Mucosa of descending colon (tissue), 3 donors: ENCODE data around the gene WWP2. TPM values are rescaled to one million over a fixed set of nuclear protein-coding genes. Genes with fewer than 3 reads are reported as not detected.

Experiments used
- ATAC-seq: fragments of 200-7000 bp; cut with Tn5 transposase; one replicate; pipeline ENCODE4 v1.9.1; 2020; ENCODE audit warnings: mild to moderate bottlenecking, moderate library complexity
- DNase-seq, 3 donors: peaks; one replicate each; pipeline ENCODE4 v3.0.0-alpha.2; 2020
- H3K36me3 ChIP-seq: fragments of 200-600 bp; one replicate; pipeline ENCODE4 v1.8.0; 2021; ENCODE audit warnings: low read depth, mild to moderate bottlenecking
- H3K4me1 ChIP-seq: fragments of 200-600 bp; one replicate; pipeline ENCODE4 v1.8.0; 2021; ENCODE audit warnings: low read depth, mild to moderate bottlenecking
- H3K4me3 ChIP-seq: fragments of 200-600 bp; one replicate; pipeline ENCODE4 v1.8.0; 2021; ENCODE audit warnings: mild to moderate bottlenecking
- H3K9me3 ChIP-seq: fragments of 200-600 bp; one replicate; pipeline ENCODE4 v1.8.0; 2021; ENCODE audit warnings: mild to moderate bottlenecking
- CTCF ChIP-seq: fragments of 200-600 bp; IDR thresholded peaks from one replicate; pipeline ENCODE4 v1.8.0; 2022; ENCODE audit warnings: antibody characterized with exemption, mild to moderate bottlenecking
- intact Hi-C, 2 donors: fragments of 100-400 bp; cut with DNase I in 1 of 2; cut with micrococcal nuclease in 1 of 2; formaldehyde crosslinking; loops; one replicate each; pipeline versions ENCODE4 v1.11.0 to v1.11.1; 2022; cut with DNase I, micrococcal nuclease
- total RNA-seq, 3 donors: library from RNA; stranded (reverse); fragmentation: NEBNext Ultra II Directional in 2 of 3; extraction: Animal tissue kit (Norgen Biotek cat#: 25700) in 2 of 3; gene quantifications; one replicate each; pipeline versions ENCODE4 v1.2.1 to v1.2.4, GENCODE V29; 2021 to 2023
- donor health status: DM: no; HTN: no; CAD: no; lungs with moderate emphysema.
- donor health status: DM: no; HTN: no; CAD: no.
- donor health status: DM: no; HTN: yes; CAD: no.

Gene WWP2
- total RNA-seq, 3 donors from 2014 or later, result 70.2 to 110 (median 94.2) TPM

GRCh38 chr16:69906838-69907401, 144.8 kb downstream of the WWP2 start:
- TF ChIP-seq CTCF, result no peak
- H3K9me3 ChIP-seq, result no peaks in the 10 kb centered on the region
- ATAC-seq (no peak), DNase-seq (no peak)
- H3K4me1 ChIP-seq, result no peaks in the 10 kb centered on the region
- no peaks in the 10 kb centered on the region for H3K36me3 ChIP-seq
- intact Hi-C loops, result no loop called here
- no peak overlapping the region for H3K4me3 ChIP-seq

GRCh38 chr16:69909043-69909442, 146.9 kb downstream of the WWP2 start:
- Histone ChIP-seq H3K4me1 (no peaks in the 10 kb centered on the region), H3K36me3 (no peaks in the 10 kb centered on the region), H3K4me3 (no peak overlapping the region), H3K9me3 (no peaks in the 10 kb centered on the region)
- DNase-seq, result no peak
- intact Hi-C loops, result no loop called here
- no peak for ATAC-seq
- TF ChIP-seq CTCF, result no peak

DNA sequence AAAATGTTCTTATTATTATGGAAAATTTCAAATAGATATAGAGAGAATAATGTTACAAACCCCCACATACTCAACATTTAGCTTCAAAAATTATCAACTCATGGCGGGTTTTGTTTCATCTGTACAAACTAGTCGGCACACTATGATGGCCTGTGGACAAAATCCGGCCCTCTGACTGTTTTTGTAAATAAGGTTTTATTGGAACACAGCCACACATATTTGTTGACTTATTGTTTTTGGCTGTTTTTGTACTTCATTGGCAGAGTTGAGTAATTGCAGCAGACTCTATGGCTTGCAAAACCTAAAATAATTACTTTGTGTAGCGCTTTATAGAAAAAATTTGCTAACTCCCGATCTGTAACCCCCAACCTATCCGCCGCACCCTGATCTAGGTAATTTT, 147.6 kb downstream of the WWP2 start:
- DNase-seq (no peak), ATAC-seq (no peak)
- TF ChIP-seq CTCF, result no peak
- H3K36me3 ChIP-seq, result no peaks in the 10 kb centered on the region
- H3K4me1 ChIP-seq, result no peaks in the 10 kb centered on the region
- intact Hi-C loops, result no loop called here
- H3K9me3 ChIP-seq, result no peaks in the 10 kb centered on the region
- H3K4me3 ChIP-seq, result no peak overlapping the region

DNA sequence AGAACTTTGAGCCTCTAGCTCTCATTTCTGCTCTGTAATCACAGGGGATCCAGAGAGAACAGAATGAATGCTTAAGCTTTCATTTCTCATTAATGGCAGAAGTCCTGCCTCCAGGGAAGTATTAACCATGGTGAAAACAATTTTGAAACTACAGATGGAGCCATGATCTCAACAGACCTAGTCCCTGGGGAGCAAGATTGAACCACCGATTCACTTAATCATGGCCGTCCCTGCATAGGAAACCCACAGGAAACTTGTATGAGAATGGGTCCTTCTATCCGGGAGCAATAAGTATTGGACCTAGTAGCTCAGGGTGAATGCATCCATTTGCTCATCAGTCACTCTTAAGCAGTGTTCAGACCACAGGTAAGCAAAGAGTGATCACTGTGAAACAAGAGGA, 148.8 kb downstream of the WWP2 start:
- intact Hi-C loops, result no loop called here
- no peaks in the 10 kb centered on the region for H3K36me3 ChIP-seq
- TF ChIP-seq CTCF, result no peak
- DNase-seq (no peak), ATAC-seq (no peak)
- H3K4me3 ChIP-seq, result no peak overlapping the region
- H3K9me3 ChIP-seq, result no peaks in the 10 kb centered on the region
- no peaks in the 10 kb centered on the region for H3K4me1 ChIP-seq

DNA sequence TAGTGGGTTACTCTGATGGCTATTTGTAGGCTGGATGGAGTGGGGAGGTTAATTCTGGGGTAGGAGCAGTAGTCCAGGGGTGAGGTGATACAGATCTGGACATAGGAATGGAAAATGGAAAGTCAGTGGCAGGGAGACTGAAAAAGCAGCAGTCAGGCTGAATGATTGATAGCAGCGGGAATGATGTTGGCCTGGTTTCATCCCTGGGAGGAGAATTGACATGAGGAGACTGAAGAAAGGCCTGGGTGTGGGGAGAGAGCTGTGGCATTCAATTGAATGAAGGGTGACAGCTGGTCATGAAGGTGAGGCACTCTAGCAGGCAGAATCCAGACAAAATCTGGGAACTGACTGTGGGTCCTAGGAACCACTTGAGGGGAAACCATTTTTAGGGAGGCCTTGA, 154.3 kb downstream of the WWP2 start:
- Histone ChIP-seq H3K9me3 (no peaks in the 10 kb centered on the region), H3K4me1 (no peaks in the 10 kb centered on the region), H3K4me3 (no peak overlapping the region), H3K36me3 (no peaks in the 10 kb centered on the region)
- ATAC-seq (no peak), DNase-seq (no peak)
- no peak for TF ChIP-seq CTCF
- intact Hi-C loops, result no loop called here

DNA sequence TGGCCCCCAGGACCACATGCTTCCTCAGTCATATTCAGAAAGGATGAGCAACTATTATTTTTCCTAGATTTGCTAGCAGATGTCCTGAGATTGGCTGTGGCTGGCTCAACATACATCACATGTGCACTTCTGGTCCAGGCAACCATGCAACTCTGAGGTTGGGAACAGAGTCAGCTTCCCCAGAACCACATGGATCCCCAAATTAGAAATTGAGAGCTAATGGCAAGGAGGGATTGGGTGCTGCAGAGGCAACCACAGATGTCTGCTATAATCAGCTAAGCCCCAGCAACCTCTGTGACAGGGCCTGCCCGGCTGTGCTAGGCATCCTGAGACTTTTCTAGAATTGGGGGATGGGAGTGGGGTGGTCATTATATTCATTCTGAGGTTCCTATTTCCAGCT, 155.2 kb downstream of the WWP2 start:
- no peaks in the 10 kb centered on the region for H3K9me3 ChIP-seq
- no peak for TF ChIP-seq CTCF
- DNase-seq (no peak), ATAC-seq (no peak)
- no peak overlapping the region for H3K4me3 ChIP-seq
- H3K36me3 ChIP-seq, result no peaks in the 10 kb centered on the region
- no peaks in the 10 kb centered on the region for H3K4me1 ChIP-seq
- intact Hi-C loops, result no loop called here
